Muscle layer of duodenum (tissue), 2 donors: ENCODE results near the gene M1AP.

Source experiments
- H3K27ac ChIP-seq: one replicate; pipeline ENCODE4 v1.7.0; 2013; ENCODE audit warnings: mild to moderate bottlenecking, low read length
- H3K27me3 ChIP-seq: one replicate; pipeline ENCODE4 v1.7.0; 2013; ENCODE audit warnings: low read depth, mild to moderate bottlenecking, control low read depth, low read length
- H3K36me3 ChIP-seq, 2 donors: one replicate each; pipeline ENCODE4 v1.7.0; 2013; ENCODE audit warnings: low read length in 2 of 2, control low read depth in 1 of 2, mild to moderate bottlenecking in 1 of 2; ENCODE audit not compliant: insufficient read depth in 2 of 2, control insufficient read depth in 1 of 2
- H3K4me1 ChIP-seq, 2 donors: one replicate each; pipeline ENCODE4 v1.7.0; 2013; ENCODE audit warnings: low read length in 2 of 2, mild to moderate bottlenecking in 2 of 2, control low read depth in 1 of 2, moderate library complexity in 1 of 2; ENCODE audit not compliant: insufficient read depth in 2 of 2, control insufficient read depth in 1 of 2
- H3K4me3 ChIP-seq, 2 donors: one replicate each; pipeline ENCODE4 v1.7.0; 2013; ENCODE audit warnings: low read length in 2 of 2, low read depth in 1 of 2, mild to moderate bottlenecking in 1 of 2
- H3K9me3 ChIP-seq, 2 donors: one replicate each; pipeline ENCODE4 v1.7.0; 2013; ENCODE audit warnings: low read length in 2 of 2, control low read depth in 1 of 2, mild to moderate bottlenecking in 1 of 2; ENCODE audit not compliant: control insufficient read depth in 1 of 2
- donor health status: healthy.

The M1AP gene, protein sequence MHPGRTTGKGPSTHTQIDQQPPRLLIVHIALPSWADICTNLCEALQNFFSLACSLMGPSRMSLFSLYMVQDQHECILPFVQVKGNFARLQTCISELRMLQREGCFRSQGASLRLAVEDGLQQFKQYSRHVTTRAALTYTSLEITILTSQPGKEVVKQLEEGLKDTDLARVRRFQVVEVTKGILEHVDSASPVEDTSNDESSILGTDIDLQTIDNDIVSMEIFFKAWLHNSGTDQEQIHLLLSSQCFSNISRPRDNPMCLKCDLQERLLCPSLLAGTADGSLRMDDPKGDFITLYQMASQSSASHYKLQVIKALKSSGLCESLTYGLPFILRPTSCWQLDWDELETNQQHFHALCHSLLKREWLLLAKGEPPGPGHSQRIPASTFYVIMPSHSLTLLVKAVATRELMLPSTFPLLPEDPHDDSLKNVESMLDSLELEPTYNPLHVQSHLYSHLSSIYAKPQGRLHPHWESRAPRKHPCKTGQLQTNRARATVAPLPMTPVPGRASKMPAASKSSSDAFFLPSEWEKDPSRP

GRCh38 chr2:74648009-74648443 is at the start of gene M1AP:
Gene M1AP (minus strand): TSS chr2:74648330. CDS start chr2:74640275, 8,055 bp downstream.
- H3K4me1 ChIP-seq: no peaks in the 10 kb centered on the region
- H3K27me3 ChIP-seq: peaks cover 8% of the 10 kb centered on the region
- no peaks in the 10 kb centered on the region for H3K9me3 ChIP-seq
- H3K4me3 ChIP-seq: peak within 1 kb of the TSS in 1 of 2 donors; percentile 33
- no peak within 1 kb of the TSS for H3K27ac ChIP-seq
- H3K36me3 ChIP-seq: no peaks in the 10 kb centered on the region

- H3K9me3 ChIP-seq: no peaks in the 10 kb centered on the region
- H3K4me1 ChIP-seq: no peaks in the 10 kb centered on the region
- no peaks in the 10 kb centered on the region for H3K27me3 ChIP-seq
- H3K36me3 ChIP-seq: no peaks in the 10 kb centered on the region
- H3K4me3 ChIP-seq: no peak overlapping the region
- no peak overlapping the region for H3K27ac ChIP-seq
These were observed 48.7 kb upstream of the M1AP start for GRCh38 chr2:74696829-74697228.

- H3K4me1 ChIP-seq: no peaks in the 10 kb centered on the region
- no peaks in the 10 kb centered on the region for H3K9me3 ChIP-seq
- H3K36me3 ChIP-seq: no peaks in the 10 kb centered on the region
- H3K27me3 ChIP-seq: no peaks in the 10 kb centered on the region
- H3K4me3 ChIP-seq: no peak overlapping the region
- H3K27ac ChIP-seq: no peak overlapping the region
These were observed 47.5 kb upstream of the M1AP start for GRCh38 chr2:74695663-74696062.

DNA sequence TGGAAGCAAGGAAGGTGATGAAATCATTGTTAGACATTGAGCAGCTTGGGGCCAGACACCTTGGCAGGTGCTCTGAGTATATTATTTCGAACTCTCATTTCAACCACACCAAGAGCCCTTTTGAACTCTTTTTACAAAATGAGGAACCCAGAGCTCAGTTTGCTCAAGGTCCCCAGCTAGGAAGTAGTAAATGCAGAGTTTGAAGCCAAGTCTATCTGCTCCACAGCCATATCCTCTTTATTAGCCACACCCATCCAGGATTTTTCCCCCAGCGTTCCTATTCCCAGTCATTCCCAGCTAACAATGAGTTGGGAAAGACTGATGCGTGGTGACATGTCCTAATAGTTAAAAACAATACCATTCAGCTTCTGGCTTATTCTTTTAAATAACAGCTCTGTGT is 46.2 kb upstream of the M1AP start:
- H3K27ac ChIP-seq: no peak overlapping the region
- H3K4me1 ChIP-seq: no peaks in the 10 kb centered on the region
- no peak overlapping the region for H3K4me3 ChIP-seq
- no peaks in the 10 kb centered on the region for H3K9me3 ChIP-seq
- no peaks in the 10 kb centered on the region for H3K27me3 ChIP-seq
- no peaks in the 10 kb centered on the region for H3K36me3 ChIP-seq

- Histone ChIP-seq H3K4me3 (no peak overlapping the region), H3K27ac (no peak overlapping the region), H3K9me3 (no peaks in the 10 kb centered on the region), H3K36me3 (no peaks in the 10 kb centered on the region), H3K27me3 (no peaks in the 10 kb centered on the region), H3K4me1 (no peaks in the 10 kb centered on the region)
These were observed 45.5 kb upstream of the M1AP start for GRCh38 chr2:74693668-74694067.

GRCh38 chr2:74693213-74693612 is 45.1 kb upstream of the M1AP start:
- Histone ChIP-seq H3K4me3 (no peak overlapping the region), H3K27me3 (no peaks in the 10 kb centered on the region), H3K27ac (no peak overlapping the region), H3K36me3 (no peaks in the 10 kb centered on the region), H3K9me3 (no peaks in the 10 kb centered on the region), H3K4me1 (no peaks in the 10 kb centered on the region)

- no peaks in the 10 kb centered on the region for H3K9me3 ChIP-seq
- no peaks in the 10 kb centered on the region for H3K36me3 ChIP-seq
- no peaks in the 10 kb centered on the region for H3K4me1 ChIP-seq
- H3K4me3 ChIP-seq: no peak overlapping the region
- no peaks in the 10 kb centered on the region for H3K27me3 ChIP-seq
- H3K27ac ChIP-seq: no peak overlapping the region
These were observed 43.8 kb upstream of the M1AP start for GRCh38 chr2:74691929-74692328.

GRCh38 chr2:74690571-74690970 is 42.4 kb upstream of the M1AP start:
- H3K27ac ChIP-seq: no peak overlapping the region
- H3K9me3 ChIP-seq: no peaks in the 10 kb centered on the region
- no peak overlapping the region for H3K4me3 ChIP-seq
- H3K27me3 ChIP-seq: no peaks in the 10 kb centered on the region
- H3K4me1 ChIP-seq: no peaks in the 10 kb centered on the region
- no peaks in the 10 kb centered on the region for H3K36me3 ChIP-seq

GRCh38 chr2:74689671-74690070 is 41.5 kb upstream of the M1AP start:
- Histone ChIP-seq H3K4me3 (no peak overlapping the region), H3K27me3 (no peaks in the 10 kb centered on the region), H3K36me3 (no peaks in the 10 kb centered on the region), H3K4me1 (no peaks in the 10 kb centered on the region), H3K27ac (no peak overlapping the region), H3K9me3 (no peaks in the 10 kb centered on the region)

- Histone ChIP-seq H3K36me3 (no peaks in the 10 kb centered on the region), H3K4me3 (no peak overlapping the region), H3K27me3 (no peaks in the 10 kb centered on the region), H3K4me1 (no peaks in the 10 kb centered on the region), H3K9me3 (no peaks in the 10 kb centered on the region), H3K27ac (no peak overlapping the region)
These were observed 40.8 kb upstream of the M1AP start for GRCh38 chr2:74688881-74689280.

DNA sequence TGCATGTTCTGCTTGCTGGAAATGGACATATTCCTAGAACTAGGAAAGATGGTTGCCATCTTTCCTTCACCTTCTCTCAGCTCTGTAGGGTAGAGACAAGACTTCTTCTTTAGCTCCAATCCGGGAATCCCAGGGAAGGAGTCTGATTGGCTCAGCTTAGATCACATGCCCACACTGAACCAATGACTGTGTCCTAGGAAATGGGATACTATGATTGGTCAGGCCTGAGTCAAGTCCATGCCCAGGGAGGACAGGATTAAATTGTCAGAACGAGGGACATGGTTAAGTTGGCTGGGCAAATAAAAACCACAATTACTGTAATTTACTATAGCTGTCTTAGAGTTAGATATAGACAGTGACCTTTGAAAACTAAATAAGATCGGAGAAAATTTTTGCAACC is 37.3 kb upstream of the M1AP start:
- H3K9me3 ChIP-seq: no peaks in the 10 kb centered on the region
- no peak overlapping the region for H3K27ac ChIP-seq
- no peaks in the 10 kb centered on the region for H3K27me3 ChIP-seq
- H3K36me3 ChIP-seq: no peaks in the 10 kb centered on the region
- no peaks in the 10 kb centered on the region for H3K4me1 ChIP-seq
- H3K4me3 ChIP-seq: no peak overlapping the region

- H3K27me3 ChIP-seq: no peaks in the 10 kb centered on the region
- H3K36me3 ChIP-seq: peaks cover 6 to 23% of the 10 kb centered on the region in 2 donors
- H3K27ac ChIP-seq: no peak overlapping the region
- H3K9me3 ChIP-seq: no peaks in the 10 kb centered on the region
- H3K4me3 ChIP-seq: no peak overlapping the region
- no peaks in the 10 kb centered on the region for H3K4me1 ChIP-seq
These were observed 34.4 kb upstream of the M1AP start for GRCh38 chr2:74682501-74682900.
